Lung (tissue), 12 donors: ENCODE measurements around the gene TRIM66. TPM values are rescaled to one million over a fixed set of nuclear protein-coding genes. Genes with fewer than 3 reads are reported as not detected.

Experiments used
- ATAC-seq: fragments of 200-7000 bp; cut with Tn5 transposase; one replicate; pipeline ENCODE4 v1.9.1; 2020; ENCODE audit warnings: moderate number of reproducible peaks; ENCODE audit not compliant: insufficient read depth, low FRiP score
- DNase-seq, 3 donors: peaks; one replicate each; pipeline ENCODE4 v3.0.0-alpha.2; 2013 to 2017
- H3K27ac ChIP-seq, 2 donors: one replicate each; pipeline ENCODE4 v1.5.1; 2013; ENCODE audit warnings: mild to moderate bottlenecking in 2 of 2, moderate library complexity in 2 of 2, control low read depth in 1 of 2, inconsistent platforms in 1 of 2, low read depth in 1 of 2, low read length in 1 of 2
- H3K27me3 ChIP-seq, 3 donors: one replicate each; pipeline ENCODE4 v1.5.1; 2013; ENCODE audit warnings: low read length in 2 of 3; ENCODE audit not compliant: control insufficient read depth in 3 of 3, insufficient read depth in 3 of 3
- H3K36me3 ChIP-seq, 4 donors: one replicate each; pipeline ENCODE4 v1.5.1; 2013; ENCODE audit warnings: low read length in 4 of 4, mild to moderate bottlenecking in 1 of 4, moderate library complexity in 1 of 4; ENCODE audit not compliant: control insufficient read depth in 4 of 4, insufficient read depth in 4 of 4
- H3K4me1 ChIP-seq, 5 donors: one replicate each; pipeline ENCODE4 v1.5.1; 2013; ENCODE audit warnings: low read length in 5 of 5, mild to moderate bottlenecking in 2 of 5, moderate library complexity in 1 of 5; ENCODE audit not compliant: control insufficient read depth in 5 of 5, insufficient read depth in 5 of 5
- H3K4me3 ChIP-seq: one replicate; pipeline ENCODE4 v1.5.1; 2013; ENCODE audit warnings: mild to moderate bottlenecking, control low read depth, moderate library complexity
- H3K9ac ChIP-seq, 2 donors: one replicate each; pipeline ENCODE4 v1.5.1; 2013; ENCODE audit warnings: low read length in 2 of 2, control low read depth in 1 of 2; ENCODE audit not compliant: insufficient read depth in 1 of 2
- H3K9me3 ChIP-seq, 4 donors: one replicate each; pipeline ENCODE4 v1.5.1; 2013; ENCODE audit warnings: low read length in 3 of 4, mild to moderate bottlenecking in 1 of 4, moderate library complexity in 1 of 4; ENCODE audit not compliant: control insufficient read depth in 4 of 4, insufficient read depth in 3 of 4
- CTCF ChIP-seq: IDR thresholded peaks from 2 replicates; pipeline ENCODE4 v1.5.1; 2012; ENCODE audit warnings: mild to moderate bottlenecking; ENCODE audit errors: control extremely low read depth, extremely low read depth
- WGBS, 2 donors: extraction: QIAGEN DNeasy Blood & Tissue Kit; methylation state at CpG; one replicate each; pipeline ENCODE4 v1.1.7; 2013; 5-methylcytosine and 5-hydroxymethylcytosine counted together
- polyA plus RNA-seq, 2 donors: library from polyadenylated mRNA; stranded (reverse); fragments of 200-250 nt; gene quantifications; one replicate each; pipeline ENCODE4 v1.2.1, GENCODE V29; 2013
- total RNA-seq, 2 donors: library from RNA; depleted of rRNA in 1 of 2; stranded (reverse); fragments of >200 nt in 1 of 2; gene quantifications; one replicate each; pipeline ENCODE4 v1.2.1, GENCODE V29; 2014 to 2021
- donor health status: control.
- donor health status: control.
- donor health status: Bipolar disorder and iron deficiency.
- donor health status: healthy.
- donor health status: DM: yes; HTN: yes; CAD: no.

Gene TRIM66
- total and polyA plus RNA-seq, 4 donors, result 2.0 to 23.9 (median 11.3) TPM

GRCh38 chr11:8601376-8602133, 80.9 kb downstream of the TRIM66 start:
- TF ChIP-seq CTCF, result no peak
- Histone ChIP-seq H3K9ac (no peak overlapping the region), H3K4me1 (peaks cover 0 to 3% (median 0%) of the 10 kb centered on the region in 5 donors), H3K36me3 (no peaks in the 10 kb centered on the region), H3K9me3 (no peaks in the 10 kb centered on the region), H3K27ac (no peak overlapping the region), H3K4me3 (no peak overlapping the region), H3K27me3 (peaks cover 0 to 3% (median 0%) of the 10 kb centered on the region in 3 donors)
- ATAC-seq (no peak), DNase-seq (no peak)
- 84 to 88% methylated on average over 9 of the region's 9 CpGs for WGBS, 2 donors

GRCh38 chr11:8598506-8598905, 84.0 kb downstream of the TRIM66 start:
- Histone ChIP-seq H3K27ac (no peak overlapping the region), H3K4me3 (no peak overlapping the region), H3K27me3 (peaks cover 0 to 5% (median 3%) of the 10 kb centered on the region in 3 donors), H3K4me1 (peaks cover 0 to 9% (median 2%) of the 10 kb centered on the region in 5 donors), H3K9ac (no peak overlapping the region), H3K9me3 (no peaks in the 10 kb centered on the region), H3K36me3 (no peaks in the 10 kb centered on the region)
- 93 to 98% methylated on average over 1 of the region's 1 CpG for WGBS, 2 donors
- DNase-seq (no peak), ATAC-seq (no peak)
- TF ChIP-seq CTCF, result no peak

GRCh38 chr11:8597182-8597581, 85.3 kb downstream of the TRIM66 start:
- 44 to 57% methylated on average over 3 of the region's 3 CpGs for WGBS, 2 donors
- H3K4me3 ChIP-seq, result no peak overlapping the region
- H3K9me3 ChIP-seq, result no peaks in the 10 kb centered on the region
- TF ChIP-seq CTCF, result no peak
- peaks cover 0 to 15% (median 2%) of the 10 kb centered on the region in 5 donors for H3K4me1 ChIP-seq
- ATAC-seq, result no peak
- H3K36me3 ChIP-seq, result no peaks in the 10 kb centered on the region
- H3K27ac ChIP-seq, result no peak overlapping the region
- no peak overlapping the region for H3K9ac ChIP-seq
- peak in 2 of 3 donors; percentile 48 for DNase-seq
- peaks cover 0 to 5% (median 3%) of the 10 kb centered on the region in 3 donors for H3K27me3 ChIP-seq
